ENCODE measurements around the gene ENDOU. TPM values are rescaled to one million over a fixed set of nuclear protein-coding genes. Genes with fewer than 3 reads are reported as not detected.

The ENDOU gene
- total RNA-seq, 1 experiment from 2014 or later: not detected

DNA sequence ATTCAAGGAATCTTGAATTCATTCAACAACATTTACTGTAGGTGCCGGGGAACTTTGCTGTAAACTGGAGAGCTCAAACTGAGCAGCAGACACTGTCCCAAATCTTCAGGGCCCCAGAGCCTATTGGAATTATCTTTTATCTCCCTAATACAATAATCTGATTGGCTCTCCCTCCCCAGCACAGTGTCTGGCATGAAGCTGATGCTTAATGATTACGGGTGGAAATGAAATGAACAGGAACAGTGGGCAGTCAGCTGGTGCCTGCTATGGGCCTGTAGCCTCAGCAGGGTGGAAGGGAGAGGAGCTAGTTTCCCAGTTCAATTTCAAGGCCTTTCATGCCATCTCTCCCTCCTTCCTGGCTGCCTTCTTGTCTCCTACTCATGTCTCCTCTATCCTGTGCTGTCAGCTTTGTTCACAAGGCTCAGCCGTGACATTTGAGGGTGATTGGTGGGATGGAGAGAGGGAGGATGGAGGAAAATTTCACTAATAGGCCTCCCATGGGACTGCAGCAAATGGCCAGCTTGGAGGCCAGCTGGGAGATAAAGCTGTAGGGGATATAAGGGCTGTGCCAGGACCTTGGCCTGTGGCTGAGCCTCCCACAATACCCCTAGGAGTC lies 37.7 kb upstream of the ENDOU start:
- Histone ChIP-seq H3K4me3 (no peak overlapping the region), H3K9me3 (no peaks in the 10 kb centered on the region), H3K36me3 (no peaks in the 10 kb centered on the region), H3K27me3 (no peaks in the 10 kb centered on the region)
- DNase-seq: no peak

DNA sequence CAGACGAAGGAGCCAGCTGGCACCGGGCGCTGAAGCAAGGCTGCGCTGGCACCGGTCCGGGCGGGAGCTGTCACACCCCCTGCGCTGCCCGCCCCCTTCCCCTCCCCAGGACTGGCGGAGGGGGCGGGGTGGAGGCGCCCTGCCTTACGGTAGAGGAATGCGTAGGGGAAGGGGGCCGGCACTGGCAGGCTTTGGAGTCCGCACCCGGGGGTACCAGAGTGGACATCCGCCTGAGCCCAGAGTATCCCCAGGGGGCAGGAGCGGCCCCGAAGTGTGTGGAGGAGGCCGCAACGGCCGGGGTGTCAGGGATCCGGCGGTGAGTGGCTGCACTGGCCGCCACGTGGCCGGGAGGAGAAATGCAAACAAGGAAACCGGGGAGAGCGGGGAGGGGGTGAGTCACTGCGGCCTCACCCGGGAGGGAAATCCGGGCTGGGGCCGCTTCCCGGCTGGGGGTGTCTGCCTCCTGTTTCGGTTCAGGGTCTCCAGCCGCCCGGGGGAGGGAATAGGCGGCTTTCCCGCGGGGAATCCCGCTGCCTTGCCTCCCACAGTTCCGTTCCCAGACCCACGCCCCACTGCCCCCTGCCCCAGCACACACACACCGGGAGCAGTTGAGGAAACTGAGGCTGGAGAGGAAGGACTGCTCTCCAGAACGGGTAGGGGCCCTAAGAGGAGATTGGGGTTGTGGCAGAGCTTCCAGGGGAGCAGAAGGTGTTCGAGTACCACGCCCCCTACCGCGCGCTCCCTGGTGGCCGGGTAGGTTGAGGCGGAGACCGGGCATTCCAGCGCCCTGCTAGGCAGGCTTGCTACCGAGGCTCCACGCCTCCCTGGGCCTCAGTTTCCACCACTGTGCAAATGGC lies 33.8 kb upstream of the ENDOU start, which contains the start of gene RAPGEF3:
Gene RAPGEF3, minus strand, starts transcription at position 47 of the 857 bp plus-strand sequence. CDS start 324 bp downstream, outside the sequence.
- H3K9me3 ChIP-seq: no peaks in the 10 kb centered on the region
- DNase-seq: peak; percentile 93
- H3K4me3 ChIP-seq: peak within 1 kb of the TSS; percentile 61
- H3K27me3 ChIP-seq: no peaks in the 10 kb centered on the region
- no peaks in the 10 kb centered on the region for H3K36me3 ChIP-seq

DNA sequence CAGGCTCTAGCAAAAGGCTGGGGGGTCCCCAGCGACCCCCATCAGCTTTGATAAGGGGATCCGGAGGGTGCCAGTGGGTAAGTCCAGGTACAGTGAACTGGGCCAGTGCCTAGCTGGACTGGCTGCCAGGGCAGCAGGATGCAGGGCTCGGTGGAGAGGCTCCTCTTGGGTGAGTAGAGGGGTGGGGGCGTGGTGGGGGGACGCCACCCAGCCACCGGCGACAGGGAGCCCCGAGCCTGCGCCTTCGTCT lies 33.2 kb upstream of the ENDOU start:
- no peaks in the 10 kb centered on the region for H3K36me3 ChIP-seq
- no peaks in the 10 kb centered on the region for H3K27me3 ChIP-seq
- H3K9me3 ChIP-seq: no peaks in the 10 kb centered on the region
- no peak for DNase-seq
- peak overlapping the region; percentile 61 for H3K4me3 ChIP-seq

DNA sequence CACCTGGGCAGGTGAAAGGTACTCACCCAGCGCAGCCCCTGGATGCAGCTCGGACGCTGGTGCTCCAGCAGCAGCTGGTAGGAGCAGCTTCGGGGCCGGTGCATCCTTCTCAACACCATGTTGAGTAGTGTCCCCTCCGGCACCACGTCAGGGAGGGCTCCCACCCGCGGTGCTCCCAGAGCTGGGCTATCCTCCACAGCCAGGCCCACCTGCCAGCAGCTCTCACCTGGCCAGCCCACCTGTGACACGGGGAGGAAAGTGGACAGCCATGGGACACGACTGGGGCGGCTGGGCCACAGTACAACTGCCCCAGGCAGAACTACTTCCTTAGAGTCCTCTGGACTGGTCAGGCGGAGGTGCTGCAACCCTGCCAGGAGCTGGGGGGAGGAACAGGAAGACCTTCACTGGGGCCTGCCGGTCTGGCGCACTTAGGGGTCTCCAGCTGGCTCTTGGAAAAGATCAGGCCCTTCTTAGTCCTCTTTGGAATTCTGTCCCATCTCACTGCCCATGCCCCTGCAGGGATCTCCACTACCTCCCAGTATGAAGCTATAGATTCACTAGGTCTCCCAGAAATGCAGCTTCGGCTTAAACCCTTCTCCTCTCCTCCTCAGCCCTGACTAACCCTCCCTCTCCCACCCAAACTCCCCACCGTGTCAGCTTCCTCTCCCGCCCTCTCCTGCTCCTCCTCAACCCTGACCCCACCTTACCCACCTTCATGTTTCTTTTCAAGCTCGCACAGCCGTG lies 32.7 kb upstream of the ENDOU start:
- no peaks in the 10 kb centered on the region for H3K36me3 ChIP-seq
- H3K27me3 ChIP-seq: no peaks in the 10 kb centered on the region
- H3K9me3 ChIP-seq: no peaks in the 10 kb centered on the region
- no peak for DNase-seq
- peak overlapping the region; percentile 61 for H3K4me3 ChIP-seq

DNA sequence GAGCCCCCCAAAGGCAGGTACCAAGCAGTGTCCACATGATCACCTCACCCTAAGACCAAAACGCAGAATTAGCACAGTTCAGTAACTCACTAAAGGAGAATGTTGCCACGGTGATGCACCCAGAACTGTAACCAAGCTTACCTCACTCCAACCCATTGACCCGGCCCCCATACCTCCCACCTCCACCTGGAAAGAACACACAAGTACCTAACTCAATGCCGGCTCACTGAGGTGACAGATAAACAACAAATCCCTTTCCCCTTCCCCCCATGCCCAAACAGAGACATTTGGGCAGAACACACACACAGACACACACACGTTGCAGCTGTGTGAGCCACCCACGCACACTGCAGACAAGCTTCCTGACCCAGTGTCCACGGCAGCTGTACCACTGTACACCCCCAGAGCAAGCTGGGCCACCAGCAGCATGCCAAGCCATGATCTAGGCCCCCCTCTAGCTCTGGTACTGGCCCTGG lies 32.1 kb upstream of the ENDOU start:
- no peak overlapping the region for H3K4me3 ChIP-seq
- no peaks in the 10 kb centered on the region for H3K27me3 ChIP-seq
- no peaks in the 10 kb centered on the region for H3K36me3 ChIP-seq
- no peaks in the 10 kb centered on the region for H3K9me3 ChIP-seq
- DNase-seq: no peak

DNA sequence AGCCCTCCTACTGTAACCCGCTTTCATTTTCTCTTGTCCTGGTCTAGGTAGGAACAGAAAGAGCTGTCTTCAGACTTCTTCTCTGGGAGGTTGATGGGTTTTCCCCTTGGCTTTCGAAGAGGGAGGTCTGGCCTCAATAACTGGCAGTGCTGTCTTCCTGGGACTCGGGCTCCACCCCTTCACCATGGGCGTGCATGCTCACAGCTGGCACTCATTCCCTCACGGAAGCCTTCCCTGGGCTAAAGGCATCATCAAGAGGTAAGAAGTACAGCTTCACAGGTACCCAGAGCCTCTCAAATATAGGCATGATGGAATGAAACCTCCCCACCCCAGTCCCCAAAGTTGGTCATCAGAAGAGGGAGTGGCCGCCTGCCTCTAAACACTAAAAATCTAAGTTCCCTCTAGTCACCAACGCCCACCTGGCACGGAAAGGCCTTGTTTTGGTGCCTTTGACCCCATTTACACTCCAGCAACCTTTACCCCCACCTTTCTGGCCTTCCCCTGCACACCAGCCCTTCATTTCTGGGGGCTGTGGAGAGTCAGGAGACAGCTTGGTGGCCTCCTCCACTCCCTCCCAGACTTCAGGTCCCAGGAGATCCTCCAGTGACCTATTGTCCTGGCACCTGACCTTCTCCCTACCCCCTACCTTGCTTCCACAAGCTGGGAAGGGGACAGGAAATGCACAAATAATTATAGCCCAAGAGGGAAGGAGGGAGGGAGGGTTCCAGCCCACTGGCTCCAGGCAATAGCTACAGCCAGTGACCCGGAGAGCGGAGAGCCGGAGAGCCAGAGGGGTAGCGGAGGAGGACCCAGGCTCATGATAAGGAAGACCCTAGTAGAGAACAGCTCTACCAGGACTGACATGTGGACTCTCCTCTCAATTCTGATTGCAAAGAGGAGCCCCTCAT lies 30.6 kb upstream of the ENDOU start:
- H3K9me3 ChIP-seq: no peaks in the 10 kb centered on the region
- no peak overlapping the region for H3K4me3 ChIP-seq
- no peaks in the 10 kb centered on the region for H3K36me3 ChIP-seq
- H3K27me3 ChIP-seq: no peaks in the 10 kb centered on the region
- DNase-seq: peak; percentile 45

DNA sequence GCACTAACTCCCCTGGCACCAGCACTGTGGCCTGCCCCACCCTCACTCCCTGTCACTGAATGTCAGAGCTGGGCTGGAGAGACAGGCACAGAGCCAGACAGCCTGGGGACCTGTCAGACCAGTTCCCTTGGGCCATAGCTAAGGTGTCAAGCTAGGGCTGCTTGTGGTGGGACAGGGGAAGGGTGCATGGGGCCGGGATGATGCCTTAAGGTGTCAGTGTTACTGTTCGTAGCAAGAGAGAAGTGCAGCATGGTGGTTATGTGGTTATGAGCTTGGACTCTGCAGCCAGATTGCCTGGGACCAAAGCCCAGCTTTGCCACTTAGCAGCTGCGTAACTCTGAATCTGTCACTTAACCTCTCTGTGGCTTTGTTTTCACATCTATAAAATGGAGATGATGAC lies 29.6 kb upstream of the ENDOU start:
- Histone ChIP-seq H3K4me3 (no peak overlapping the region), H3K9me3 (no peaks in the 10 kb centered on the region), H3K27me3 (no peaks in the 10 kb centered on the region), H3K36me3 (no peaks in the 10 kb centered on the region)
- no peak for DNase-seq

DNA sequence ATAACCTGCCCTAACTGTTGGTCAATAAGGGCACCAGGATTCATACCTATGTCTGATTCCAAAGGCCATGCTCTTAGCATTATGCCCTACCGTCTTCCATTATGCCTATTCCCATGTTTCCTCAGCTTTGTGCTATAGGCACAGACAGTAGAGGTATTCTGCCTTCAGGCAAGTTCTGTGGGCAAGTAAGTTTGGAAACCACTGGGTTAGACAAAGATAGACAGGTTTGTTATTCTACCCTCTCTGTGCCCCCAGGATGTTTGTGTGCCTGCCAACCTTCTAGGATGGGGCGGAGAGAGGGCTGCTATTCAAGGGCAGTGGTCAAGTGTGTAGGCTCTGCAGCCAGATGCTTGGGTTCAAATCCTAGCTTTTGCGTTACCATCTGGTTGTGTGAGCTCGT lies 28.8 kb upstream of the ENDOU start:
- Histone ChIP-seq H3K9me3 (no peaks in the 10 kb centered on the region), H3K4me3 (no peak overlapping the region; the same call in 1 of the 2 replicates), H3K27me3 (no peaks in the 10 kb centered on the region), H3K36me3 (no peaks in the 10 kb centered on the region)
- peak; percentile 37 for DNase-seq

DNA sequence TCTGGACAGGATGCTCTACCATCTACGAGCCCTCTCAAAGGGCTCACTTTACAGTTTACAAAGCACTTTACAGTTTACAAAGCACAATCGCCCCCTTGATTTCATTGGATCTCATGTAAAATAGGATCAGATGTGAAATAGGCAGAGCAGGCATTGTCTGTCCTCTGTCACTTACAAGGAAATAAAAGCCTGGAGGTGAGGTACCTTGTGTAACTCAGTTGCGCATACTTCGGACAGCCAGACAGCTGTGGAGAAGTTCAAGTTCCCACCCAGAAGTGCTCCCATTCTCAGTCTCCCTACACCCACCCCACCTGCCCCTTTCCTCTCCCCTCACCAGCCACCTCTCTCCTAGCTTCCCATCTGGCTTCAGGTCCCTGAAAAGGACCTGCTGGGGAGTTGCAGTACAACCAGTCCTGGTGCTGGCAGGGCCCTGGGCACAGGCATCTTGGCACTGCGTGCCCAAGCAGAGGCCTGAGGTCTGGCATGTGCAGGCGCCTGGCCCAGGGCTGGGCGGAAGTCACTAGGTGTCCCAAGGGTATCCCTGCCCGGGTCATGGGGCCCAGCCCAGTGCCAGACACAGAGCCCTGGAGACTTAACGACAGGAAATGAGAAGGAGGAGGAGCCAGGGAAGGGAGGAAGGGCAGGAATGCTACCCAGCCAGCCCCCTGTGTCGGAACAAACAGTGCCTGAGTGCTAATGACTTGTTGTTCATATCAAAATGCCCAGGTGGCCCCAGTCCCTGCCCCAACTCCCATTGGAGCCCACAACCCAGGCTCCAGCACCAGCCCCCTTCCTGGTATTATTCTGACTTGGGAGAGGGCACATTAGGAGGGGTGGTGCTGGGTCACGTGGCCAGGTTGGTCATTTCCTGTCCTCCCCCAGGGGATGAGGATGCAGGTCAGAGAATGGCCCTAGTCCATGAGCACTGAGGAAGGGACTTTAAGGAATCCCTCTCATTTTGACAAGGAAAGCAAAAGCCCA lies 28.0 kb upstream of the ENDOU start:
- Histone ChIP-seq H3K4me3 (no peak overlapping the region; the same call in 1 of the 2 replicates), H3K9me3 (no peaks in the 10 kb centered on the region), H3K27me3 (no peaks in the 10 kb centered on the region), H3K36me3 (no peaks in the 10 kb centered on the region)
- DNase-seq: peak; percentile 84

DNA sequence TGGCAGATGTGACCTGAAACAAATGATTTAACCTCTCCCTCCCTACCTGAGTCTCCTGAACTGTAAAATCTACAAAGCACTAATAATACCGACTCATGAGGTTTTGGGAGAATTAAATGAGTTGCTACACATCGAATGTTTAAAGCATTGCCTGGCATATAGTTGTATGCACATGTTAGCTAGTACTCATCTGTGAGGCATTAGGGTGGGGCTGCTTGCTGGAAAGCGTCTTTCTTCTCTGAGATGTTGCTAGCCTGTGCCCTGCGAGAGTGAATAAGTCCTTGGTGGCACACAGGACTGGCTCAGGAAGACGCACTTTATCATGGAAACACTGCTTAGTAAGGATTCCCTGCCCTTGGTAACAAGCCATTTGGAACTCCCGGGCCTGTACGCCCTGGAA lies 27.3 kb upstream of the ENDOU start:
- Histone ChIP-seq H3K4me3 (no peak overlapping the region), H3K9me3 (no peaks in the 10 kb centered on the region), H3K27me3 (no peaks in the 10 kb centered on the region), H3K36me3 (no peaks in the 10 kb centered on the region)
- peak; percentile 81 for DNase-seq

DNA sequence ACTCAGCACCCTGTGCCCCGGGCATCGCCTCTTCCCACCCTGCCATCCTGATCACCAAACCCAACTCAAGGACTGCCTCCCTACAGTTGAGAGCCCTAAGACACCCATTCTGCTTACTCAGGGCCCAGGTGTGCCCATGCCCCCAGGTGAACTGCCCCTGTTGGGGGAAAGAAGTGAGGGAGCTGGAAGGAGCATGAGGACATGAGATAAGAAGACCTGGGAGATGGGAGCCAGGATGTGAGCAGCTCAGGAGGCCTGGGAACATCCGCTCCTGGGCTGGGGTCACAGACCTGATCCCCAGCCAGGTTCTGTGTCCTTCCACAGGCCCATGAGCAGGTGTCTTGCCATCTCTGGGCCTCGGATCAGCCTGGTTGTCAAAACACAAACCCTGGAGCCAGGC lies 26.8 kb upstream of the ENDOU start:
- DNase-seq: no peak
- no peaks in the 10 kb centered on the region for H3K9me3 ChIP-seq

DNA sequence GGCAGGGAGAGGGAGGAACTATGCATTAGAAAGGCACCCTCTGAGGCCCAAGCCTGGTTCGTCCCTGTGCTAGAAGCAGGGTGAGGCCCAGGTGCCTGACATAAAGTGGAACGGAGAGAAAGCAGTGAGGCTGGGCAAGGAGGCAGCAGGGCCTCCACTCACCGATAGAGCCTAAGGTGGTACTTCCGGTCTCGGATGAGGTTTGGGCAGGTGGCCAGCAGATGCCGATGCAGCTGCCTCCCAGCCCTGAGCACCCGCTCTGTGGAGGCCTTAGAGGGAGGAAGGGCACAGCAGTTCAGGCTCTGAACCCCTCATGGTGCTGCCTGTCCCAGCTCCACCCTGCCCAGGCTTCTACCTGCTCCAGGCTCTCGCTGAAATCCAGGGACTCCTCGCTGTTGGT lies 26.3 kb upstream of the ENDOU start:
- Histone ChIP-seq H3K36me3 (no peaks in the 10 kb centered on the region), H3K27me3 (no peaks in the 10 kb centered on the region), H3K9me3 (no peaks in the 10 kb centered on the region), H3K4me3 (no peak overlapping the region)
- DNase-seq: no peak

More for the DNA sequence above, 26.8 kb upstream of the ENDOU start:
- H3K4me3 ChIP-seq: no peak overlapping the region
- no peaks in the 10 kb centered on the region for H3K27me3 ChIP-seq
- no peaks in the 10 kb centered on the region for H3K36me3 ChIP-seq

DNA sequence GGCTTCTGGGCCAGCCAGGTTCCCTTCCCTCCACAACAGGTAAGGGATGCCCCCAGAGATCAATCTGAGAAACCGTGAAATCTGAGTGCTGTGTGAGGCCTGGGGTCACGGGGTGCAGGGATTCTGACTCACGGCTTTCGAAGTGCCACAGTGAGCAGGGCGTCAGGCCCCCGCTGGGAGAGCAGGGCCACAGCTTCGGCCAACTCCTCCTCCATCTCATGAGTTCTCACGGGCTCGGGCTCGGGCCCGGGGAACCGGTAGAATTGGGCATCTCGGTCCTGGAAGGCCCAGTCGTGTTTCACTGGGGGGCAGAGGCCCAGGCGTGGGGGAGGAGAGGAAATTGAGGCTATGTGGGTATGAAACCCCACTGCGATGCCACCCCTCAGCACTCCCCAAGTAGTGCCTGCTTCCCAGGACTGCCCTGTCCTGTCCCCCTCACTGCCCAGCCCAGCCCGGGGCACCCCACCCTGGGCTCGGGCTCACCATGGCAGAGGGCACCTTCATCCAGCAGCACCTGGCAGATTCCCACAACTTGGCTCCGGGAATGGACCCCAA lies 25.7 kb upstream of the ENDOU start:
- no peak overlapping the region for H3K4me3 ChIP-seq
- H3K9me3 ChIP-seq: no peaks in the 10 kb centered on the region
- H3K27me3 ChIP-seq: no peaks in the 10 kb centered on the region
- no peaks in the 10 kb centered on the region for H3K36me3 ChIP-seq
- no peak for DNase-seq

DNA sequence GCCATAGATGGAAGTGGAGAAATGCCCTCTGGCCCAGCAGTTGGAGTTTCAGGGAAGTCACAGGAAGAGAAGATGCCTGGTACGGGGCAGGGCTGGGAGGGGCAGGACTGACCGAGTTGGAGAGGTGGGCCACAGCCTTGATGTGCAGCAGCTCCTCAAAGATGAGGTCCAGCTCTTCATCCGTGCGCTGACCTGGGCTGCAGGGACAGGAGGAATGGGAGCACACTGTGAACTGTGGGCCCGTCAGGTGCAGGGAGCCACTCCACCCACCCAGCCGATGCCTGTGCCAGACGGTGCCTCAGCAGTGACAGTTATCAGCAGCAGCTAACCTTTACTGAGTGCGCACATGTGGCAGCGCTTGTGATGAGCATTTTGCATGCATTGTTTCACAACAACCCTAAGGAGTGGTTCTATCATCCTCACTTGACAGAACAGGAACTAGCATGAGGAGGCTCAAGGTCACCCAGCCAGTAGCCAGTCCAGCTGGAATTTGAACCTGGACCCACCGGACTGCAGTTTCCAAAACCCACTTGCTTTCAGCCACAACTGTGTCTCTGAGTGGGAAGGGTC lies 25.0 kb upstream of the ENDOU start:
- no peak for DNase-seq
- Histone ChIP-seq H3K9me3 (no peaks in the 10 kb centered on the region), H3K36me3 (no peaks in the 10 kb centered on the region), H3K27me3 (no peaks in the 10 kb centered on the region), H3K4me3 (no peak overlapping the region)

DNA sequence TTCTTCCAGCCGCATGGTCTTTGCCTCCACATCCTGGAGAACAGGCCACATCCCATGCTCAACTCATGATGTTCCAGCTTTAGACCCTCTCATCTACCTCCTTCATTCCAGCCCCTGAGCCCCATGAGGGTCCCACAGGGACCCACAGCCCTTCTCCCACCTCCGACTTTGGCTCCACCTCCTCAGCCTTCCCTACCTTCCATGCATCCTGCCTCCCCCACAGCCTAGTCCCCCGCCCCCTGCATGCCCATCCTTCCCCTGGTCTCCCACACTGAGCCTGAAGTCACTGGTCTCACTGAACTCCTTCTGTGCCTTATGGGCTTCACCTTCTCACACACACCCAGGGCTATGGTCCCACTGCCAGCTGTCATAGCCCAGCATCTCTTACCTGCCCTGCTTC lies 23.6 kb upstream of the ENDOU start:
- H3K9me3 ChIP-seq: no peaks in the 10 kb centered on the region
- DNase-seq: no peak
- no peak overlapping the region for H3K4me3 ChIP-seq
- H3K27me3 ChIP-seq: no peaks in the 10 kb centered on the region
- H3K36me3 ChIP-seq: no peaks in the 10 kb centered on the region

Data from MG63 (cell line).